B cell (primary cell): ENCODE results near the gene MEPCE. TPM values are rescaled to one million over a fixed set of nuclear protein-coding genes. Genes with fewer than 3 reads are reported as not detected.

Experiments
- ATAC-seq: fragments of 200-7000 bp; cut with Tn5 transposase; one replicate; pipeline ENCODE4 v1.10.0; 2021; ENCODE audit warnings: low read depth, mild to moderate bottlenecking, moderate number of reproducible peaks, moderate library complexity
- CTCF ChIA-PET: fragments of 350-600 bp; sonication (Branson Sonifier 250); formaldehyde crosslinking; loops from one replicate; lab custom pipeline; 2021; ENCODE audit warnings: antibody characterized with exemption, inconsistent platforms; lab: Charles Lee
- POLR2A ChIA-PET: fragments of 350-600 bp; sonication (Branson Sonifier 250); formaldehyde crosslinking; loops from one replicate; lab custom pipeline; 2021; ENCODE audit warnings: antibody characterized with exemption; lab: Charles Lee
- DNase-seq: peaks from one replicate; pipeline ENCODE4 v3.0.0; 2013
- H2AFZ ChIP-seq: 2 replicates; pipeline ENCODE4 v1.6.1; 2012; ENCODE audit warnings: mild to moderate bottlenecking, low read depth, low read length; ENCODE audit not compliant: insufficient read depth, poor library complexity, severe bottlenecking
- H3K27ac ChIP-seq, 2 donors: 1 replicate in 1 of 2; 2 replicates in 1 of 2; pipeline ENCODE4 v1.5.1; 2012 to 2013; ENCODE audit warnings: low read length in 2 of 2, mild to moderate bottlenecking in 2 of 2, moderate library complexity in 1 of 2
- H3K27me3 ChIP-seq, 4 experiments: fragments of 200-600 bp in 1 of 4; sonication (generic) in 1 of 4; replicated peaks in 1 of 4; 1 replicate in 2 of 4; 2 replicates in 2 of 4; pipeline versions ENCODE4 v1.6.1 to v1.7.0; 2013 to 2016; ENCODE audit warnings: low read length in 3 of 4, mild to moderate bottlenecking in 2 of 4, mixed read lengths in 1 of 4, moderate library complexity in 1 of 4; ENCODE audit not compliant: insufficient read depth in 4 of 4, control insufficient read depth in 3 of 4; ENCODE audit errors: control extremely low read depth in 1 of 4
- H3K36me3 ChIP-seq, 2 experiments: replicated peaks in 1 of 2; 1 replicate in 1 of 2; 2 replicates in 1 of 2; pipeline versions ENCODE4 v1.6.1 to v1.7.1; 2013; ENCODE audit warnings: low read length in 1 of 2; ENCODE audit not compliant: insufficient read depth in 2 of 2, control insufficient read depth in 1 of 2; ENCODE audit errors: control extremely low read depth in 1 of 2, extremely low read depth in 1 of 2
- H3K4me1 ChIP-seq, 2 donors: fragments of 200-600 bp in 1 of 2; sonication (generic) in 1 of 2; 1 replicate in 1 of 2; 2 replicates in 1 of 2; pipeline versions ENCODE4 v1.5.1 to v1.6.1; 2013 to 2017; ENCODE audit warnings: low read length in 2 of 2; ENCODE audit not compliant: control insufficient read depth in 2 of 2, insufficient read depth in 2 of 2
- H3K4me2 ChIP-seq: replicated peaks from 2 replicates; pipeline ENCODE3; 2012; ENCODE audit warnings: mild to moderate bottlenecking, low read depth, low read length; ENCODE audit not compliant: poor library complexity, severe bottlenecking
- H3K4me3 ChIP-seq, 5 experiments: fragments of 200-600 bp in 1 of 5; sonication (generic) in 1 of 5; 1 replicate in 3 of 5; 2 replicates in 2 of 5; pipeline versions ENCODE4 v1.5.1 to v1.7.0; 2011 to 2016; ENCODE audit warnings: low read length in 4 of 5, mild to moderate bottlenecking in 4 of 5, low read depth in 2 of 5, control low read depth in 1 of 5, moderate library complexity in 1 of 5; ENCODE audit not compliant: insufficient read depth in 1 of 5; ENCODE audit errors: control extremely low read depth in 1 of 5, extremely low read depth in 1 of 5
- H3K79me2 ChIP-seq: fragments of 200-600 bp; sonication (generic); one replicate; pipeline ENCODE4 v1.6.0; 2016; ENCODE audit warnings: low read length; ENCODE audit not compliant: control insufficient read depth, insufficient read depth
- H3K9ac ChIP-seq: fragments of 200-600 bp; sonication (generic); 2 replicates; pipeline ENCODE4 v1.6.1; 2017; ENCODE audit warnings: mild to moderate bottlenecking, low read length, moderate library complexity
- H3K9me3 ChIP-seq, 3 donors: one replicate each; pipeline versions ENCODE4 v1.6.1 to v1.7.1; 2013; ENCODE audit warnings: low read length in 2 of 3; ENCODE audit not compliant: control insufficient read depth in 2 of 3, insufficient read depth in 1 of 3; ENCODE audit errors: control extremely low read depth in 1 of 3
- H4K20me1 ChIP-seq: 2 replicates; pipeline ENCODE4 v1.6.0; 2012; ENCODE audit warnings: mild to moderate bottlenecking, low read length; ENCODE audit not compliant: insufficient read depth, control insufficient read depth, poor library complexity, severe bottlenecking
- H3K27ac Mint-ChIP-seq: one replicate; pipeline ENCODE4 v1.8.0; 2021; ENCODE audit warnings: mixed read lengths
- H3K27me3 Mint-ChIP-seq: one replicate; pipeline ENCODE4 v1.8.0; 2021; ENCODE audit warnings: mixed read lengths
- H3K4me1 Mint-ChIP-seq: one replicate; pipeline ENCODE4 v1.8.0; 2021; ENCODE audit warnings: mixed read lengths
- H3K4me3 Mint-ChIP-seq: one replicate; pipeline ENCODE4 v1.8.0; 2021; ENCODE audit warnings: mixed read lengths
- H3K9me3 Mint-ChIP-seq: one replicate; pipeline ENCODE4 v1.8.0; 2022; ENCODE audit warnings: mixed read lengths; ENCODE audit not compliant: insufficient read depth
- CTCF ChIP-seq: fragments of 200-600 bp; IDR thresholded peaks from one replicate; pipeline ENCODE4 v1.8.0; 2022; ENCODE audit warnings: antibody characterized with exemption, mild to moderate bottlenecking
- EZH2 ChIP-seq: IDR thresholded peaks from 2 replicates; pipeline ENCODE4 v1.6.1; 2012; ENCODE audit warnings: borderline replicate concordance, low read depth, mild to moderate bottlenecking, moderate library complexity, low read length; ENCODE audit not compliant: insufficient read depth, poor library complexity, severe bottlenecking
- WGBS: methylation state at CpG from one replicate; pipeline ENCODE4 v1.1.5; 2013; ENCODE audit warnings: missing lambda C conversion rate; ENCODE audit not compliant: insufficient coverage; 5-methylcytosine and 5-hydroxymethylcytosine counted together
- intact Hi-C: fragments of 100-400 bp; cut with micrococcal nuclease; formaldehyde crosslinking; loops from one replicate; pipeline ENCODE4 v1.10.0; 2022
- polyA plus RNA-seq: library from polyadenylated mRNA; depleted of rRNA; stranded (reverse); fragments of >200 nt; gene quantifications from 2 replicates; pipeline ENCODE4 v1.2.3, GENCODE V29; 2012
- total RNA-seq, 2 donors: library from RNA; stranded (reverse); fragments of 120-200 nt in 1 of 2; gene quantifications; 1 replicate in 1 of 2; 2 replicates in 1 of 2; pipeline versions ENCODE4 v1.2.3 to v1.2.4, GENCODE V29; 2013 to 2022

Gene MEPCE
- total and polyA plus RNA-seq, 2 donors (not counting 1 experiment from before 2014, with no cell fraction given) = 54.5 to 90.6 TPM

- Histone ChIP-seq H3K27me3 (no peaks in the 10 kb centered on the region), H3K79me2 (no peaks in the 10 kb centered on the region), H3K4me2 (no peak overlapping the region), H3K4me1 (peaks cover under 1 to 7% of the 10 kb centered on the region in 2 donors), H3K9me3 (no peaks in the 10 kb centered on the region), H3K36me3 (peaks cover 0 to 4% of the 10 kb centered on the region in 2 experiments), H3K4me3 (no peak overlapping the region), H2AFZ (no peak overlapping the region), H4K20me1 (no peaks in the 10 kb centered on the region), H3K9ac (no peak overlapping the region), H3K27ac (no peak overlapping the region)
- POLR2A ChIA-PET = interaction anchor here (0.5 kb wide), 1 partner anchor 262 kb away, joined by 3 read pairs; no protein-coding TSS in a partner anchor
- ATAC-seq (no peak), DNase-seq (no peak)
- Mint-ChIP-seq H3K4me3 (no peak overlapping the region), H3K27ac (no peak overlapping the region), H3K27me3 (no peaks in the 10 kb centered on the region), H3K4me1 (peaks cover 8% of the 10 kb centered on the region), H3K9me3 (no peaks in the 10 kb centered on the region)
- 100% methylated on average over 1 of the region's 3 CpGs for WGBS
- no peak for TF ChIP-seq EZH2
- TF ChIP-seq CTCF = no peak
- CTCF ChIA-PET = interaction anchor here (1.1 to 3.7 kb wide), 6 partner anchors 15 to 132 kb away, joined by 3 to 16 read pairs (median 4); no protein-coding TSS in a partner anchor
- intact Hi-C loops = no loop called here
These were observed 25.6 kb downstream of the MEPCE start for GRCh38 chr7:100455206-100455605.

- DNase-seq = no peak
- no peaks in the 10 kb centered on the region for H3K9me3 ChIP-seq
- POLR2A ChIA-PET = no interaction called here
- 97% methylated on average over 10 of the region's 14 CpGs for WGBS
- no peaks in the 10 kb centered on the region for H3K4me1 ChIP-seq
- H3K27me3 Mint-ChIP-seq = no peaks in the 10 kb centered on the region
- H3K4me3 ChIP-seq = no peak overlapping the region
- no peaks in the 10 kb centered on the region for H4K20me1 ChIP-seq
- CTCF ChIA-PET = interaction anchor here (0.9 to 2.6 kb wide), 3 partner anchors 12 to 107 kb away, joined by 3 to 8 read pairs (median 3); no protein-coding TSS in a partner anchor
- no peak overlapping the region for H3K27ac ChIP-seq
- intact Hi-C loops = no loop called here
- no peak overlapping the region for H3K4me3 Mint-ChIP-seq
- peaks cover 3% of the 10 kb centered on the region for H3K4me1 Mint-ChIP-seq
- no peaks in the 10 kb centered on the region for H3K79me2 ChIP-seq
- no peaks in the 10 kb centered on the region for H3K27me3 ChIP-seq
- H3K9ac ChIP-seq = no peak overlapping the region
- no peak overlapping the region for H2AFZ ChIP-seq
- TF ChIP-seq CTCF = no peak
- TF ChIP-seq EZH2 = no peak
- H3K9me3 Mint-ChIP-seq = no peaks in the 10 kb centered on the region
- H3K36me3 ChIP-seq = peaks cover 1 to 7% of the 10 kb centered on the region in 2 experiments
- no peak overlapping the region for H3K4me2 ChIP-seq
- ATAC-seq = no peak
- no peak overlapping the region for H3K27ac Mint-ChIP-seq
These were observed 26.9 kb downstream of the MEPCE start for GRCh38 chr7:100456562-100456961.
